Skeletal muscle cell (primary cell): ENCODE data around the gene PAX2.
A peak's percentile ranks its signal among the peaks of the same experiment; 100 is the strongest.

Experiments
- DNase-seq: peaks from one replicate; pipeline ENCODE4 v3.0.0-alpha.2; 2010; ENCODE audit warnings: low read depth
- H3K4me3 ChIP-seq: 2 replicates; pipeline ENCODE4 v1.5.1; 2011; ENCODE audit warnings: low read depth, mild to moderate bottlenecking, control low read depth, low read length, moderate library complexity

PAX2 gene

GRCh38 chr10:100829097-100829870, 83.9 kb downstream of the PAX2 start:
- DNase-seq: no peak
- H3K4me3 ChIP-seq: peak overlapping the region; percentile 13

- H3K4me3 ChIP-seq: no peak overlapping the region
- DNase-seq: no peak
These were observed 84.7 kb downstream of the PAX2 start for GRCh38 chr10:100829933-100830727.

- DNase-seq: no peak
- H3K4me3 ChIP-seq: no peak overlapping the region
These were observed 85.3 kb downstream of the PAX2 start for GRCh38 chr10:100830728-100831111.

GRCh38 chr10:100831742-100832141, 86.4 kb downstream of the PAX2 start:
- no peak overlapping the region for H3K4me3 ChIP-seq
- DNase-seq: no peak

- DNase-seq: no peak
- H3K4me3 ChIP-seq: no peak overlapping the region
These were observed 90.4 kb downstream of the PAX2 start for GRCh38 chr10:100835810-100836209.

GRCh38 chr10:100836891-100837290, 91.5 kb downstream of the PAX2 start:
- H3K4me3 ChIP-seq: no peak overlapping the region
- DNase-seq: no peak

GRCh38 chr10:100837300-100837699, 91.9 kb downstream of the PAX2 start:
- no peak for DNase-seq
- no peak overlapping the region for H3K4me3 ChIP-seq

- no peak overlapping the region for H3K4me3 ChIP-seq
- no peak for DNase-seq
These were observed 93.6 kb downstream of the PAX2 start for GRCh38 chr10:100838986-100839385.

- no peak for DNase-seq
These were observed 96.1 kb downstream of the PAX2 start for GRCh38 chr10:100841528-100841927.

GRCh38 chr10:100847440-100847839, 102.1 kb downstream of the PAX2 start:
- H3K4me3 ChIP-seq: no peak overlapping the region
- DNase-seq: no peak

More at GRCh38 chr10:100841528-100841927, 96.1 kb downstream of the PAX2 start:
- H3K4me3 ChIP-seq: no peak overlapping the region

- no peak overlapping the region for H3K4me3 ChIP-seq
- DNase-seq: no peak
These were observed 103.4 kb downstream of the PAX2 start for GRCh38 chr10:100848770-100849169.

- H3K4me3 ChIP-seq: no peak overlapping the region
- no peak for DNase-seq
These were observed 112.9 kb downstream of the PAX2 start for GRCh38 chr10:100858261-100858660.

- H3K4me3 ChIP-seq: no peak overlapping the region
- no peak for DNase-seq
These were observed 113.5 kb downstream of the PAX2 start for GRCh38 chr10:100858747-100859483.

GRCh38 chr10:100859484-100859763, 114.0 kb downstream of the PAX2 start:
- H3K4me3 ChIP-seq: no peak overlapping the region
- DNase-seq: no peak

GRCh38 chr10:100863433-100863832, 118.1 kb downstream of the PAX2 start:
- no peak overlapping the region for H3K4me3 ChIP-seq
- DNase-seq: no peak

GRCh38 chr10:100864036-100864885, 118.9 kb downstream of the PAX2 start:
- H3K4me3 ChIP-seq: no peak overlapping the region
- no peak for DNase-seq

GRCh38 chr10:100864978-100865377, 119.6 kb downstream of the PAX2 start:
- DNase-seq: no peak

GRCh38 chr10:100866010-100866409, 120.6 kb downstream of the PAX2 start:
- no peak overlapping the region for H3K4me3 ChIP-seq
- DNase-seq: no peak

More at GRCh38 chr10:100864978-100865377, 119.6 kb downstream of the PAX2 start:
- no peak overlapping the region for H3K4me3 ChIP-seq

GRCh38 chr10:100866575-100867098, 121.3 kb downstream of the PAX2 start:
- no peak for DNase-seq
- H3K4me3 ChIP-seq: no peak overlapping the region
